GM19438 (cell line): Measurements from ENCODE around the gene PLOD1.
"Not testable (repeated sequence)": the region's sequence is repeated elsewhere in the genome, so short reads cannot be mapped to it uniquely, and the experiment has no call there.

ENCODE experiments used
- ATAC-seq: cut with Tn5 transposase; IDR thresholded peaks from one replicate; pipeline ENCODE4 v1.9.1; 2021; ENCODE audit warnings: low read depth; ENCODE audit not compliant: unreplicated experiment

Gene PLOD1

GRCh38 chr1:11935733-11936132, 1.2 kb downstream of the PLOD1 start:
- not testable (repeated sequence) for ATAC-seq

- no peak for ATAC-seq
Measured at GRCh38 chr1:11938722-11939526, 4.4 kb downstream of the PLOD1 start.

- not testable (repeated sequence) for ATAC-seq
Measured at GRCh38 chr1:11939794-11940193, 5.3 kb downstream of the PLOD1 start.

GRCh38 chr1:11940260-11940921, 5.9 kb downstream of the PLOD1 start:
- no peak for ATAC-seq

GRCh38 chr1:11942280-11942679, 7.8 kb downstream of the PLOD1 start:
- no peak for ATAC-seq

GRCh38 chr1:11943619-11944018, 9.1 kb downstream of the PLOD1 start:
- ATAC-seq = no peak

- no peak for ATAC-seq
Measured at GRCh38 chr1:11944358-11944931, 9.9 kb downstream of the PLOD1 start.

GRCh38 chr1:11946647-11947046, 12.1 kb downstream of the PLOD1 start:
- ATAC-seq = no peak

- no peak for ATAC-seq
Measured at GRCh38 chr1:11948822-11949458, 14.4 kb downstream of the PLOD1 start.

- no peak for ATAC-seq
Measured at GRCh38 chr1:11951901-11952300, 17.4 kb downstream of the PLOD1 start.

GRCh38 chr1:11952455-11953109, 18.1 kb downstream of the PLOD1 start:
- no peak for ATAC-seq

- no peak for ATAC-seq
Measured at GRCh38 chr1:11955221-11955620, 20.7 kb downstream of the PLOD1 start.

- no peak for ATAC-seq
Measured at GRCh38 chr1:11957398-11957797, 22.9 kb downstream of the PLOD1 start.

- ATAC-seq = no peak
Measured at GRCh38 chr1:11957897-11958296, 23.4 kb downstream of the PLOD1 start.

- ATAC-seq = no peak
Measured at GRCh38 chr1:11960276-11960675, 25.8 kb downstream of the PLOD1 start.

- ATAC-seq = no peak
Measured at GRCh38 chr1:11960715-11961114, 26.2 kb downstream of the PLOD1 start.

GRCh38 chr1:11961230-11961629, 26.7 kb downstream of the PLOD1 start:
- ATAC-seq = no peak

GRCh38 chr1:11963622-11964021, 29.1 kb downstream of the PLOD1 start:
- no peak for ATAC-seq

- ATAC-seq = no peak
Measured at GRCh38 chr1:11964656-11965055, 30.1 kb downstream of the PLOD1 start.

- ATAC-seq = no peak
Measured at GRCh38 chr1:11967028-11967547, 32.6 kb downstream of the PLOD1 start.
